ENCODE results near the gene HTT. TPM values are rescaled to one million over a fixed set of nuclear protein-coding genes. Genes with fewer than 3 reads are reported as not detected.

HTT gene
- total RNA-seq, 2 donors from 2014 or later, result 56.3 to 89.5 TPM

- no peak for DNase-seq (ENCODE audit: low spot score)
- no peak overlapping the region for H3K27ac ChIP-seq
- no peak for TF ChIP-seq CTCF (IDR thresholded peaks at IDR 0.05)
- no peaks in the 10 kb centered on the region for H3K4me1 ChIP-seq (ENCODE audit: control insufficient read depth in 1 of 2, low read depth in 2 of 2)
- ATAC-seq (ENCODE audit: insufficient number of reproducible peaks, low FRiP score, low read depth), result no peak
- H3K27me3 ChIP-seq (replicated peaks; ENCODE audit: insufficient read depth), result no peaks in the 10 kb centered on the region
- H3K9me3 ChIP-seq, result no peaks in the 10 kb centered on the region
- H3K4me3 ChIP-seq, result no peak overlapping the region
- H3K36me3 ChIP-seq, result no peaks in the 10 kb centered on the region
These were observed 173.1 kb downstream of the HTT start for GRCh38 chr4:3247399-3248177.

GRCh38 chr4:3248178-3248480, 173.6 kb downstream of the HTT start:
- ATAC-seq (ENCODE audit: insufficient number of reproducible peaks, low FRiP score, low read depth) (no peak), DNase-seq (ENCODE audit: low spot score) (no peak)
- Histone ChIP-seq H3K36me3 (no peaks in the 10 kb centered on the region), H3K27ac (no peak overlapping the region), H3K27me3 (replicated peaks; ENCODE audit: insufficient read depth) (no peaks in the 10 kb centered on the region), H3K4me1 (ENCODE audit: control insufficient read depth in 1 of 2, low read depth in 2 of 2) (no peaks in the 10 kb centered on the region), H3K9me3 (no peaks in the 10 kb centered on the region), H3K4me3 (no peak overlapping the region)
- no peak for TF ChIP-seq CTCF (IDR thresholded peaks at IDR 0.05)

GRCh38 chr4:3248811-3249661, 174.6 kb downstream of the HTT start, which contains the start of gene MSANTD1:
TSS of gene MSANTD1 (plus strand) at chr4:3249159. CDS start at chr4:3249223, 64 bp downstream.
- no peak within 1 kb of the TSS for H3K4me3 ChIP-seq
- H3K9me3 ChIP-seq, result no peaks in the 10 kb centered on the region
- H3K27ac ChIP-seq, result no peak within 1 kb of the TSS
- ATAC-seq (ENCODE audit: insufficient number of reproducible peaks, low FRiP score, low read depth) (no peak), DNase-seq (ENCODE audit: low spot score) (no peak)
- H3K4me1 ChIP-seq (ENCODE audit: control insufficient read depth in 1 of 2, low read depth in 2 of 2), result no peaks in the 10 kb centered on the region
- no peaks in the 10 kb centered on the region for H3K36me3 ChIP-seq
- no peaks in the 10 kb centered on the region for H3K27me3 ChIP-seq (replicated peaks; ENCODE audit: insufficient read depth)
- no peak for TF ChIP-seq CTCF (IDR thresholded peaks at IDR 0.05)

- Histone ChIP-seq H3K27me3 (replicated peaks; ENCODE audit: insufficient read depth) (no peaks in the 10 kb centered on the region), H3K9me3 (no peaks in the 10 kb centered on the region), H3K27ac (no peak overlapping the region), H3K36me3 (no peaks in the 10 kb centered on the region), H3K4me1 (ENCODE audit: control insufficient read depth in 1 of 2, low read depth in 2 of 2) (no peaks in the 10 kb centered on the region), H3K4me3 (no peak overlapping the region)
- ATAC-seq (ENCODE audit: insufficient number of reproducible peaks, low FRiP score, low read depth), result no peak
- DNase-seq (ENCODE audit: low spot score), result no peak
- no peak for TF ChIP-seq CTCF (IDR thresholded peaks at IDR 0.05)
These were observed 175.4 kb downstream of the HTT start for GRCh38 chr4:3249711-3250437.

GRCh38 chr4:3250438-3250955, 176.0 kb downstream of the HTT start:
- Histone ChIP-seq H3K36me3 (no peaks in the 10 kb centered on the region), H3K4me3 (no peak overlapping the region), H3K9me3 (no peaks in the 10 kb centered on the region), H3K27ac (no peak overlapping the region), H3K4me1 (ENCODE audit: control insufficient read depth in 1 of 2, low read depth in 2 of 2) (no peaks in the 10 kb centered on the region), H3K27me3 (replicated peaks; ENCODE audit: insufficient read depth) (no peaks in the 10 kb centered on the region)
- ATAC-seq (ENCODE audit: insufficient number of reproducible peaks, low FRiP score, low read depth), result no peak
- no peak for TF ChIP-seq CTCF (IDR thresholded peaks at IDR 0.05)
- no peak for DNase-seq (ENCODE audit: low spot score)

All from thoracic aorta (tissue), 2 donors.